K562 (cell line): ENCODE data around the gene HYAL4. TPM values are rescaled to one million over a fixed set of nuclear protein-coding genes. Genes with fewer than 3 reads are reported as not detected.
A peak's percentile ranks its signal among the peaks of the same experiment; 100 is the strongest.

Experiments used
- ATAC-seq: fragments of 200-7000 bp; cut with Tn5 transposase; 3 replicates; pipeline ENCODE4 v1.9.1; 2020; ENCODE audit warnings: moderate library complexity
- BruUV-seq: library from RNA; stranded (reverse); fragments of 400-500 nt; replicated peaks from 2 replicates; lab custom pipeline; 2021; lab: Mats Ljungman, UMichigan
- CTCF ChIA-PET: fragments of 300-600 bp; formaldehyde crosslinking; extraction: SDS; loops from one replicate; lab custom pipeline; 2021; ENCODE audit warnings: low intra/inter-chr PET ratio; lab: Yijun Ruan, JAX
- POLR2A ChIA-PET: fragments of 300-600, 350-650 bp; sonication (Branson Sonifier 250); formaldehyde crosslinking; extraction: SDS; loops from one replicate; lab custom pipeline; 2021; ENCODE audit warnings: antibody characterized with exemption, inconsistent platforms; lab: Yijun Ruan, JAX
- DNase-seq, 4 experiments: peaks; one replicate each; pipeline versions ENCODE4 v3.0.0 to v3.0.0-alpha.2; 2011 to 2018; ENCODE audit warnings: low spot score in 3 of 4, mixed read lengths in 3 of 4; ENCODE audit errors: extremely low read depth in 1 of 4
- FAIRE-seq: peaks from 2 replicates; lab custom pipeline; 2011; peaks lifted over from hg19 to GRCh38; lab: Jason Lieb, UNC
- H2AFZ ChIP-seq: 2 replicates; pipeline ENCODE4 v1.6.0; 2011; ENCODE audit warnings: low read depth, low read length, control low read depth, inconsistent platforms
- H3K27ac ChIP-seq: fragments of 200-600 bp; 3 replicates; pipeline ENCODE4 v1.8.0; 2011; ENCODE audit warnings: low read depth, mild to moderate bottlenecking, control low read depth, inconsistent platforms, low read length, moderate library complexity, mixed read lengths; ENCODE audit errors: extremely low read depth
- H3K27me3 ChIP-seq, 2 experiments: fragments of 300-600 bp in 1 of 2; 2 replicates in 1 of 2; 3 replicates in 1 of 2; pipeline versions ENCODE4 v1.6.0 to v1.8.0; 2011; ENCODE audit warnings: inconsistent platforms in 2 of 2, low read length in 2 of 2, mild to moderate bottlenecking in 1 of 2, mixed read lengths in 1 of 2, moderate library complexity in 1 of 2; ENCODE audit not compliant: control insufficient read depth in 2 of 2, insufficient read depth in 2 of 2
- H3K36me3 ChIP-seq: fragments of 300-600 bp; 3 replicates; pipeline ENCODE4 v1.8.0; 2011; ENCODE audit warnings: mild to moderate bottlenecking, low read length, inconsistent platforms; ENCODE audit not compliant: control insufficient read depth, insufficient read depth
- H3K4me1 ChIP-seq, 2 experiments: fragments of 200-600 bp in 1 of 2; replicated peaks in 1 of 2; 2 replicates in 1 of 2; 3 replicates in 1 of 2; pipeline versions ENCODE4 v1.5.1 to v1.8.0; 2011; ENCODE audit warnings: inconsistent platforms in 2 of 2, low read length in 2 of 2, mild to moderate bottlenecking in 1 of 2, mixed read lengths in 1 of 2, moderate library complexity in 1 of 2; ENCODE audit not compliant: control insufficient read depth in 2 of 2, insufficient read depth in 2 of 2
- H3K4me2 ChIP-seq: 2 replicates; pipeline ENCODE4 v1.6.1; 2011; ENCODE audit warnings: low read length, control low read depth, inconsistent platforms, mixed read lengths; ENCODE audit not compliant: insufficient read depth
- H3K4me3 ChIP-seq: fragments of 200-600 bp; sonication (generic), shearing (Covaris generic); 2 replicates; pipeline ENCODE4 v1.5.1; 2016; ENCODE audit warnings: control low read depth, inconsistent platforms
- H3K79me2 ChIP-seq: fragments of 200-600 bp; 3 replicates; pipeline ENCODE4 v1.8.0; 2011; ENCODE audit warnings: low read length, inconsistent platforms; ENCODE audit not compliant: control insufficient read depth, insufficient read depth
- H3K9ac ChIP-seq, 2 experiments: 2 replicates each; pipeline versions ENCODE4 v1.6.0 to v1.6.1; 2011; ENCODE audit warnings: low read depth in 2 of 2, low read length in 2 of 2, control low read depth in 1 of 2, inconsistent platforms in 1 of 2, mild to moderate bottlenecking in 1 of 2, mixed read lengths in 1 of 2; ENCODE audit not compliant: insufficient read depth in 1 of 2
- H3K9me1 ChIP-seq: one replicate; pipeline ENCODE4 v1.6.0; 2011; ENCODE audit warnings: inconsistent platforms, mild to moderate bottlenecking, low read length, moderate library complexity; ENCODE audit not compliant: control insufficient read depth, insufficient read depth
- H3K9me3 ChIP-seq: replicated peaks from 2 replicates; pipeline ENCODE4 v1.5.1; 2011; ENCODE audit warnings: low read depth, low read length, inconsistent platforms; ENCODE audit not compliant: control insufficient read depth, insufficient read depth
- H4K20me1 ChIP-seq: replicated peaks from 2 replicates; pipeline ENCODE4 v1.6.1; 2011; ENCODE audit warnings: low read length, inconsistent platforms, mixed read lengths; ENCODE audit not compliant: control insufficient read depth, insufficient read depth
- MYC ChIP-seq, 2 experiments: fragments of 250-450 bp in 1 of 2; sonication (Bioruptor Pico) in 1 of 2; IDR thresholded peaks; 2 replicates each; pipeline versions ENCODE4 v1.5.1 to v1.6.1; 2012 to 2021; ENCODE audit warnings: low read depth in 2 of 2, borderline replicate concordance in 1 of 2, improper control_type of control experiment in 1 of 2, low read length in 1 of 2, mild to moderate bottlenecking in 1 of 2, moderate library complexity in 1 of 2
- RAD21 ChIP-seq, 2 experiments: fragments of 250-450 bp in 1 of 2; fragments of 450-650 bp in 1 of 2; sonication (Bioruptor Pico) in 1 of 2; formaldehyde crosslinking in 1 of 2; IDR thresholded peaks in 1 of 2; conservative IDR thresholded peaks in 1 of 2; 2 replicates each; pipeline versions ENCODE4 v1.4.0 to v1.8.0; 2020 to 2022; ENCODE audit warnings: mild to moderate bottlenecking in 2 of 2, moderate library complexity in 1 of 2
- SMC3 ChIP-seq: conservative IDR thresholded peaks from 2 replicates; pipeline ENCODE4 v1.6.1; 2011; ENCODE audit warnings: low read depth, low read length, improper control_type of control experiment; ENCODE audit not compliant: insufficient read depth
- ZNF384 ChIP-seq: IDR thresholded peaks from 2 replicates; pipeline ENCODE4 v1.6.1; 2012; ENCODE audit warnings: low read depth, low read length, improper control_type of control experiment
- WGBS: fragments of 100-300 bp; shearing (Covaris generic); methylation state at CpG from one replicate; pipeline ENCODE4 v1.1.6; 2016; ENCODE audit warnings: low coverage, mixed read lengths; ENCODE audit not compliant: insufficient coverage; ENCODE audit errors: missing lambda C conversion rate; 5-methylcytosine and 5-hydroxymethylcytosine counted together
- in situ Hi-C: fragments of 300-500 bp; cut with MboI; formaldehyde crosslinking; loops from 4 replicates; pipeline ENCODE4 v1.15.0; 2018; ENCODE audit warnings: inconsistent platforms, mixed read lengths
- intact Hi-C: fragments of 100-400 bp; cut with micrococcal nuclease; formaldehyde crosslinking; loops from 2 replicates; pipeline ENCODE4 v1.14.2; 2022
- polyA plus RNA-seq, 8 experiments: library from polyadenylated mRNA; depleted of rRNA in 4 of 8; stranded (reverse) in 5 of 8; unstranded in 3 of 8; fragments of >200 nt; fragmentation: Nextera tagmentation in 2 of 8; fragmentation: Illumina TruSeq in 1 of 8; extraction: Ambion mirVana in 2 of 8; extraction: Trizol in 1 of 8; gene quantifications; 2 replicates each; pipeline versions ENCODE4 v1.2.1 to v1.2.3, GENCODE V29; 2011 to 2014; ENCODE audit warnings: inconsistent platforms in 1 of 8, missing spikeins in 1 of 8
- total RNA-seq, 7 experiments: library from RNA; depleted of rRNA in 6 of 7; stranded (reverse); fragments of >200 nt in 6 of 7; fragmentation: Illumina TruSeq in 2 of 7; extraction: Trizol in 2 of 7; gene quantifications; 2 replicates each; pipeline versions ENCODE4 v1.2.1 to v1.2.3, GENCODE V29; 2011 to 2021; ENCODE audit warnings: low replicate concordance in 1 of 7
- TF ChIP-seq, protein P1 (sequence below), 3 experiments: IDR thresholded peaks in 2 of 3; conservative IDR thresholded peaks in 1 of 3; 2 replicates each; pipeline ENCODE4 v1.5.1; 2011 to 2012; ENCODE audit warnings: low read length in 3 of 3, mild to moderate bottlenecking in 3 of 3, control low read depth in 2 of 3, improper control_type of control experiment in 1 of 3, inconsistent platforms in 1 of 3, low read depth in 1 of 3, mixed read lengths in 1 of 3, moderate library complexity in 1 of 3; ENCODE audit not compliant: insufficient read depth in 2 of 3
- TF ChIP-seq, protein P2 (sequence below), 2 experiments: fragments of 450-650 bp; formaldehyde crosslinking in 1 of 2; IDR thresholded peaks; 2 replicates each; pipeline versions ENCODE4 v1.4.0 to v1.6.1; 2014 to 2020; ENCODE audit warnings: mild to moderate bottlenecking in 2 of 2, borderline replicate concordance in 1 of 2, low read depth in 1 of 2
- TF ChIP-seq, protein P3 (sequence below): fragments of 450-650 bp; formaldehyde crosslinking; IDR thresholded peaks from 2 replicates; pipeline ENCODE4 v1.4.0; 2020; ENCODE audit warnings: mild to moderate bottlenecking, moderate library complexity

The HYAL4 gene
- total and polyA plus RNA-seq, 9 of the 15 experiments (the other 6 are each of a cell fraction or from before 2014, with no cell fraction given), result not detected

DNA sequence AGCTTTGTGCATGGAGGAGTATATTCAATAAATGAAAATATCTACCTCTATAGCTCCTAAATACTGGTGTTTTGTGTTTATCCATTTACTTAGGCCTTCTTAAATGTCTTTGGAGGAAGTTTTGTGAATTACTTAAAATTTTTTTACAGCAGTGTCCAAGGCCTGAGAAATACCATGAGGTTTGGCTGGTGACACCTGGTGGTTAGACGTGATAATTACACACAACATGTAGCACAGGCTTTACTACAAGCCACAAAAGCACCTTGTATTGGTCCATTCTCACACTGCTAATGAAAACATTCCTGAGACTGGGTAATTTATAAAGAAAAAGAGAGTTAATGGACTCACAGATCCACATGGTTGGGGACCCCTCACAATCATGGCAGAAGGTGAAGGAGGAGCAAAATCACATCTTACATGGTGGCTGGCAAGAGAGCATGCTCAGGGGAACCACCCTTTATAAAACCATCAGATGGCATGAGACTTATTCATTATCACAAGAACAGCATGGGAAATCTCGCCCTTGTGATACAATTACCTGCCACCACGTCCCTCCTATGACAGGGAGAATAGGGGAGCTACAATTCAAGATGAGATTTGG, 20.6 kb downstream of the HYAL4 start:
- WGBS, result 2% methylated on average over 3 of the region's 3 CpGs
- in situ Hi-C loops, result no loop called here
- DNase-seq (peak; percentile 42 to 80 (median 68)), FAIRE-seq (peak; percentile 92), ATAC-seq (peak; percentile 96)
- Histone ChIP-seq H3K9ac (no peak overlapping the region), H2AFZ (no peak overlapping the region), H3K4me2 (no peak overlapping the region), H3K9me3 (no peaks in the 10 kb centered on the region), H3K9me1 (no peaks in the 10 kb centered on the region), H4K20me1 (no peaks in the 10 kb centered on the region), H3K36me3 (no peaks in the 10 kb centered on the region), H3K27ac (no peak overlapping the region), H3K79me2 (no peaks in the 10 kb centered on the region), H3K4me1 (no peaks in the 10 kb centered on the region), H3K4me3 (no peak overlapping the region), H3K27me3 (0 out of 5 replicates have a peak, but pooled peaks cover 0 to 5% of the 10 kb centered on the region in 2 experiments)
- intact Hi-C loops, result loop anchor here (1.0 to 2.0 kb wide), 4 partner anchors 68 to 285 kb away; no protein-coding TSS in a partner anchor
- no TSS peak for BruUV-seq
- POLR2A ChIA-PET, result no interaction called here
- CTCF ChIA-PET, result interaction anchor here (0.7 to 2.5 kb wide), 5 partner anchors 68 to 497 kb away, joined by 3 to 37 read pairs (median 10); no protein-coding TSS in a partner anchor
- TF ChIP-seq SMC3, result peak; percentile 87
- TF ChIP-seq, protein P1, sequence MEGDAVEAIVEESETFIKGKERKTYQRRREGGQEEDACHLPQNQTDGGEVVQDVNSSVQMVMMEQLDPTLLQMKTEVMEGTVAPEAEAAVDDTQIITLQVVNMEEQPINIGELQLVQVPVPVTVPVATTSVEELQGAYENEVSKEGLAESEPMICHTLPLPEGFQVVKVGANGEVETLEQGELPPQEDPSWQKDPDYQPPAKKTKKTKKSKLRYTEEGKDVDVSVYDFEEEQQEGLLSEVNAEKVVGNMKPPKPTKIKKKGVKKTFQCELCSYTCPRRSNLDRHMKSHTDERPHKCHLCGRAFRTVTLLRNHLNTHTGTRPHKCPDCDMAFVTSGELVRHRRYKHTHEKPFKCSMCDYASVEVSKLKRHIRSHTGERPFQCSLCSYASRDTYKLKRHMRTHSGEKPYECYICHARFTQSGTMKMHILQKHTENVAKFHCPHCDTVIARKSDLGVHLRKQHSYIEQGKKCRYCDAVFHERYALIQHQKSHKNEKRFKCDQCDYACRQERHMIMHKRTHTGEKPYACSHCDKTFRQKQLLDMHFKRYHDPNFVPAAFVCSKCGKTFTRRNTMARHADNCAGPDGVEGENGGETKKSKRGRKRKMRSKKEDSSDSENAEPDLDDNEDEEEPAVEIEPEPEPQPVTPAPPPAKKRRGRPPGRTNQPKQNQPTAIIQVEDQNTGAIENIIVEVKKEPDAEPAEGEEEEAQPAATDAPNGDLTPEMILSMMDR (IDR thresholded peaks at IDR 0.05 in 2 of 3, conservative IDR thresholded peaks at IDR 0.05 in 1 of 3; ENCODE audit: insufficient read depth in 2 of 3, low read depth in 1 of 3, low read length in 3 of 3), result peak; percentile 65 to 84 (median 72)
- 0 out of 2 replicates have a peak, but pooled peaks have one; percentile 56 for TF ChIP-seq ZNF384
- 0 out of 2 replicates have a peak, but pooled peaks have one; percentile 26 for TF ChIP-seq MYC (IDR thresholded peaks at IDR 0.05; ENCODE audit: low read depth, low read length)
- TF ChIP-seq MYC (CRISPR knock-in tag; IDR thresholded peaks at IDR 0.05; ENCODE audit: borderline replicate concordance, low read depth), result no peak
- TF ChIP-seq, protein P2, sequence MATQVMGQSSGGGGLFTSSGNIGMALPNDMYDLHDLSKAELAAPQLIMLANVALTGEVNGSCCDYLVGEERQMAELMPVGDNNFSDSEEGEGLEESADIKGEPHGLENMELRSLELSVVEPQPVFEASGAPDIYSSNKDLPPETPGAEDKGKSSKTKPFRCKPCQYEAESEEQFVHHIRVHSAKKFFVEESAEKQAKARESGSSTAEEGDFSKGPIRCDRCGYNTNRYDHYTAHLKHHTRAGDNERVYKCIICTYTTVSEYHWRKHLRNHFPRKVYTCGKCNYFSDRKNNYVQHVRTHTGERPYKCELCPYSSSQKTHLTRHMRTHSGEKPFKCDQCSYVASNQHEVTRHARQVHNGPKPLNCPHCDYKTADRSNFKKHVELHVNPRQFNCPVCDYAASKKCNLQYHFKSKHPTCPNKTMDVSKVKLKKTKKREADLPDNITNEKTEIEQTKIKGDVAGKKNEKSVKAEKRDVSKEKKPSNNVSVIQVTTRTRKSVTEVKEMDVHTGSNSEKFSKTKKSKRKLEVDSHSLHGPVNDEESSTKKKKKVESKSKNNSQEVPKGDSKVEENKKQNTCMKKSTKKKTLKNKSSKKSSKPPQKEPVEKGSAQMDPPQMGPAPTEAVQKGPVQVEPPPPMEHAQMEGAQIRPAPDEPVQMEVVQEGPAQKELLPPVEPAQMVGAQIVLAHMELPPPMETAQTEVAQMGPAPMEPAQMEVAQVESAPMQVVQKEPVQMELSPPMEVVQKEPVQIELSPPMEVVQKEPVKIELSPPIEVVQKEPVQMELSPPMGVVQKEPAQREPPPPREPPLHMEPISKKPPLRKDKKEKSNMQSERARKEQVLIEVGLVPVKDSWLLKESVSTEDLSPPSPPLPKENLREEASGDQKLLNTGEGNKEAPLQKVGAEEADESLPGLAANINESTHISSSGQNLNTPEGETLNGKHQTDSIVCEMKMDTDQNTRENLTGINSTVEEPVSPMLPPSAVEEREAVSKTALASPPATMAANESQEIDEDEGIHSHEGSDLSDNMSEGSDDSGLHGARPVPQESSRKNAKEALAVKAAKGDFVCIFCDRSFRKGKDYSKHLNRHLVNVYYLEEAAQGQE (IDR thresholded peaks at IDR 0.05; ENCODE audit: borderline replicate concordance), result peak; percentile 80
- TF ChIP-seq, protein P2 (CRISPR knock-in tag; IDR thresholded peaks at IDR 0.05; ENCODE audit: low read depth), result no peak
- TF ChIP-seq, protein P3, sequence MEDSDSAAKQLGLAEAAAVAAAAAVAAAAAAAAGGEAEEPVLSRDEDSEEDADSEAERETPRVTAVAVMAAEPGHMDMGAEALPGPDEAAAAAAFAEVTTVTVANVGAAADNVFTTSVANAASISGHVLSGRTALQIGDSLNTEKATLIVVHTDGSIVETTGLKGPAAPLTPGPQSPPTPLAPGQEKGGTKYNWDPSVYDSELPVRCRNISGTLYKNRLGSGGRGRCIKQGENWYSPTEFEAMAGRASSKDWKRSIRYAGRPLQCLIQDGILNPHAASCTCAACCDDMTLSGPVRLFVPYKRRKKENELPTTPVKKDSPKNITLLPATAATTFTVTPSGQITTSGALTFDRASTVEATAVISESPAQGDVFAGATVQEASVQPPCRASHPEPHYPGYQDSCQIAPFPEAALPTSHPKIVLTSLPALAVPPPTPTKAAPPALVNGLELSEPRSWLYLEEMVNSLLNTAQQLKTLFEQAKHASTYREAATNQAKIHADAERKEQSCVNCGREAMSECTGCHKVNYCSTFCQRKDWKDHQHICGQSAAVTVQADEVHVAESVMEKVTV (CRISPR knock-in tag), result peak; percentile 79
- peak; percentile 92 to 93 for TF ChIP-seq RAD21 (CRISPR knock-in tag; conservative IDR thresholded peaks at IDR 0.05 in 1 of 2, IDR thresholded peaks at IDR 0.05 in 1 of 2)
